ENCODE data around the gene POU2F2.

DNA sequence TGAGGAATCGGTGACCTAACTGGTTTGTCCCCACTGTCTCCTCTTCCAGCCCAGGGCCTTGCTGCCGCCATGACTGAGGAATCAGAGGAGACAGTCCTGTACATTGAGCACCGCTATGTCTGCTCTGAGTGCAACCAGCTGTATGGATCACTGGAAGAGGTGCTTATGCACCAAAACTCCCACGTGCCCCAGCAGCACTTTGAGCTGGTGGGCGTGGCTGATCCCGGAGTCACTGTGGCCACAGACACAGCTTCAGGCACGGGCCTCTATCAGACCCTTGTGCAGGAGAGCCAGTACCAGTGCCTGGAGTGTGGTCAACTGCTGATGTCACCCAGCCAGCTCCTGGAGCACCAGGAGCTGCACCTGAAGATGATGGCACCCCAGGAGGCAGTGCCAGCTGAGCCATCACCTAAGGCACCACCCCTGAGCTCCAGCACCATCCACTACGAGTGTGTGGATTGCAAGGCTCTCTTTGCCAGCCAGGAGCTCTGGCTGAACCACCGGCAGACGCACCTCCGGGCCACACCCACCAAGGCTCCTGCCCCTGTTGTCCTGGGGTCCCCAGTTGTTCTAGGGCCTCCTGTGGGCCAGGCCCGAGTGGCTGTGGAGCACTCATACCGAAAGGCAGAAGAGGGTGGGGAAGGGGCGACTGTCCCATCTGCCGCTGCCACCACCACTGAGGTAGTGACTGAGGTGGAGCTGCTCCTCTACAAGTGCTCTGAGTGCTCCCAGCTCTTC is 53.5 kb downstream of the POU2F2 start:
- TF ChIP-seq POLR2AphosphoS5 (IDR thresholded peaks at IDR 0.05) = no peak
- no peak for TF ChIP-seq POLR2A (IDR thresholded peaks at IDR 0.05)
- TF ChIP-seq, protein P1, sequence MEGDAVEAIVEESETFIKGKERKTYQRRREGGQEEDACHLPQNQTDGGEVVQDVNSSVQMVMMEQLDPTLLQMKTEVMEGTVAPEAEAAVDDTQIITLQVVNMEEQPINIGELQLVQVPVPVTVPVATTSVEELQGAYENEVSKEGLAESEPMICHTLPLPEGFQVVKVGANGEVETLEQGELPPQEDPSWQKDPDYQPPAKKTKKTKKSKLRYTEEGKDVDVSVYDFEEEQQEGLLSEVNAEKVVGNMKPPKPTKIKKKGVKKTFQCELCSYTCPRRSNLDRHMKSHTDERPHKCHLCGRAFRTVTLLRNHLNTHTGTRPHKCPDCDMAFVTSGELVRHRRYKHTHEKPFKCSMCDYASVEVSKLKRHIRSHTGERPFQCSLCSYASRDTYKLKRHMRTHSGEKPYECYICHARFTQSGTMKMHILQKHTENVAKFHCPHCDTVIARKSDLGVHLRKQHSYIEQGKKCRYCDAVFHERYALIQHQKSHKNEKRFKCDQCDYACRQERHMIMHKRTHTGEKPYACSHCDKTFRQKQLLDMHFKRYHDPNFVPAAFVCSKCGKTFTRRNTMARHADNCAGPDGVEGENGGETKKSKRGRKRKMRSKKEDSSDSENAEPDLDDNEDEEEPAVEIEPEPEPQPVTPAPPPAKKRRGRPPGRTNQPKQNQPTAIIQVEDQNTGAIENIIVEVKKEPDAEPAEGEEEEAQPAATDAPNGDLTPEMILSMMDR (IDR thresholded peaks at IDR 0.05) = no peak
